Peyer's patch (tissue), 4 donors: ENCODE data around the gene TMEM179B. TPM values are rescaled to one million over a fixed set of nuclear protein-coding genes. Genes with fewer than 3 reads are reported as not detected.
A peak's percentile ranks its signal among the peaks of the same experiment; 100 is the strongest.

Experiments
- DNase-seq, 3 donors: peaks; one replicate each; pipeline ENCODE4 v3.0.0-alpha.2; 2017 to 2019
- H3K27ac ChIP-seq, 4 donors: fragments of 200-600 bp; sonication (generic); one replicate each; pipeline ENCODE4 v1.5.1; 2016 to 2019
- H3K27me3 ChIP-seq, 2 donors: fragments of 200-600 bp; sonication (generic); one replicate each; pipeline ENCODE4 v1.5.1; 2019
- H3K36me3 ChIP-seq, 3 donors: fragments of 200-600 bp; sonication (generic); one replicate each; pipeline ENCODE4 v1.5.1; 2016 to 2019
- H3K4me1 ChIP-seq, 4 donors: fragments of 200-600 bp; sonication (generic); one replicate each; pipeline ENCODE4 v1.5.1; 2016 to 2019
- H3K4me3 ChIP-seq, 4 donors: fragments of 200-600 bp; sonication (generic); 1 replicate in 3 of 4; 2 replicates in 1 of 4; pipeline ENCODE4 v1.5.1; 2016 to 2019; ENCODE audit warnings: mild to moderate bottlenecking in 1 of 4
- H3K9me3 ChIP-seq, 4 donors: fragments of 200-600 bp; sonication (generic); one replicate each; pipeline ENCODE4 v1.5.1; 2016 to 2019; ENCODE audit warnings: mild to moderate bottlenecking in 1 of 4
- CTCF ChIP-seq, 6 experiments: fragments of 450-650 bp in 4 of 6; fragments of 200-600 bp in 2 of 6; sonication (generic) in 1 of 6; IDR thresholded peaks; one replicate each; pipeline ENCODE4 v1.5.1; 2017 to 2019; ENCODE audit warnings: antibody characterized with exemption in 6 of 6, mild to moderate bottlenecking in 3 of 6, moderate library complexity in 1 of 6
- POLR2A ChIP-seq, 2 donors: fragments of 450-650 bp; IDR thresholded peaks; one replicate each; pipeline ENCODE4 v1.5.1; 2017; ENCODE audit warnings: antibody characterized with exemption in 2 of 2, mild to moderate bottlenecking in 2 of 2, moderate library complexity in 2 of 2
- total RNA-seq, 4 donors: library from RNA; depleted of rRNA; stranded (reverse); fragments of >200 nt; gene quantifications; one replicate each; pipeline ENCODE4 v1.1.0, GENCODE V29; 2016

The TMEM179B gene
- total RNA-seq, 4 donors from 2014 or later: 28.9 to 112 (median 83.6) TPM

GRCh38 chr11:62782753-62783152 lies 4.4 kb upstream of the TMEM179B start:
- Histone ChIP-seq H3K4me1 (peaks cover 0 to 10% (median 6%) of the 10 kb centered on the region in 4 donors), H3K27ac (no peak overlapping the region), H3K27me3 (no peaks in the 10 kb centered on the region), H3K4me3 (no peak overlapping the region), H3K36me3 (peaks cover 0 to 39% (median 0%) of the 10 kb centered on the region in 3 donors), H3K9me3 (no peaks in the 10 kb centered on the region)
- DNase-seq: no peak
- TF ChIP-seq CTCF (IDR thresholded peaks at IDR 0.05) (no peak), POLR2A (IDR thresholded peaks at IDR 0.05) (no peak)

GRCh38 chr11:62786318-62787004 lies 741 bp upstream of the TMEM179B start:
- TF ChIP-seq POLR2A (IDR thresholded peaks at IDR 0.05): peak in 1 of 2 donors; percentile 26
- peak; percentile 94 to 98 (median 98) for TF ChIP-seq CTCF (IDR thresholded peaks at IDR 0.05)
- peak overlapping the region; percentile 95 to 100 (median 98) for H3K27ac ChIP-seq
- peaks cover 0 to 28% (median 0%) of the 10 kb centered on the region in 3 donors for H3K36me3 ChIP-seq
- H3K4me1 ChIP-seq: peaks cover 3 to 42% (median 20%) of the 10 kb centered on the region in 4 donors
- no peaks in the 10 kb centered on the region for H3K27me3 ChIP-seq
- H3K9me3 ChIP-seq: no peaks in the 10 kb centered on the region
- peak overlapping the region; percentile 70 to 100 (median 94) for H3K4me3 ChIP-seq
- DNase-seq: peak; percentile 87 to 96 (median 93)

- no peak for TF ChIP-seq CTCF (IDR thresholded peaks at IDR 0.05)
- no peak for TF ChIP-seq POLR2A (IDR thresholded peaks at IDR 0.05)
- H3K4me1 ChIP-seq: peaks cover 5 to 52% (median 26%) of the 10 kb centered on the region in 4 donors
- DNase-seq: no peak
- no peaks in the 10 kb centered on the region for H3K9me3 ChIP-seq
- H3K27me3 ChIP-seq: no peaks in the 10 kb centered on the region
- H3K4me3 ChIP-seq: no peak overlapping the region
- H3K36me3 ChIP-seq: peaks cover 0 to 34% (median 0%) of the 10 kb centered on the region in 3 donors
- peak overlapping the region in 1 of 4 donors; percentile 12 for H3K27ac ChIP-seq
Measured at GRCh38 chr11:62788991-62789390, 1.8 kb downstream of the TMEM179B start.

- no peaks in the 10 kb centered on the region for H3K27me3 ChIP-seq
- peaks cover 5 to 52% (median 26%) of the 10 kb centered on the region in 4 donors for H3K4me1 ChIP-seq
- peaks cover 0 to 40% (median 0%) of the 10 kb centered on the region in 3 donors for H3K36me3 ChIP-seq
- TF ChIP-seq POLR2A (IDR thresholded peaks at IDR 0.05) (no peak), CTCF (IDR thresholded peaks at IDR 0.05) (no peak)
- H3K9me3 ChIP-seq: no peaks in the 10 kb centered on the region
- DNase-seq: no peak
- no peak overlapping the region for H3K4me3 ChIP-seq
- H3K27ac ChIP-seq: peak overlapping the region in 1 of 4 donors; percentile 10
Measured at GRCh38 chr11:62789576-62789975, 2.4 kb downstream of the TMEM179B start.

- peak within 1 kb of the TSS; percentile 59 to 94 (median 66) for H3K4me3 ChIP-seq
- H3K4me1 ChIP-seq: peaks cover 5 to 42% (median 20%) of the 10 kb centered on the region in 4 donors
- peak within 1 kb of the TSS; percentile 68 to 91 (median 74) for H3K27ac ChIP-seq
- no peaks in the 10 kb centered on the region for H3K27me3 ChIP-seq
- TF ChIP-seq CTCF (IDR thresholded peaks at IDR 0.05) (peak in 4 of 6 experiments; percentile 14 to 42 (median 26)), POLR2A (IDR thresholded peaks at IDR 0.05) (peak; percentile 74 to 76)
- H3K36me3 ChIP-seq: peaks cover 0 to 61% (median 2%) of the 10 kb centered on the region in 3 donors
- DNase-seq: peak; percentile 88 to 94 (median 93)
- H3K9me3 ChIP-seq: no peaks in the 10 kb centered on the region
Measured at GRCh38 chr11:62791501-62792201, 4.4 kb downstream of the TMEM179B start, which contains the start of gene TMEM223. Gene TMEM223, minus strand, starts transcription at chr11:62792006. Its CDS starts 12 bp downstream, at chr11:62791994.
